GM23338 (cell line): ENCODE data around the gene HGD.

Source experiments
- EZH2 ChIP-seq: fragments of 200-600 bp; sonication (generic); IDR thresholded peaks from one replicate; pipeline ENCODE4 v1.8.0; 2017; ENCODE audit warnings: antibody characterized with exemption, mild to moderate bottlenecking, low read depth; ENCODE audit not compliant: unreplicated experiment
- JUNB ChIP-seq: IDR thresholded peaks from one replicate; pipeline ENCODE4 v1.6.1; 2016; ENCODE audit warnings: antibody characterized with exemption; ENCODE audit not compliant: unreplicated experiment
- POLR2AphosphoS5 ChIP-seq: IDR thresholded peaks from 2 replicates; pipeline ENCODE4 v1.6.1; 2016; ENCODE audit warnings: antibody characterized with exemption, low read depth
- ZNF331 ChIP-seq: fragments of 250-450 bp; sonication (Bioruptor Pico); IDR thresholded peaks from 2 replicates; pipeline ENCODE4 v1.5.0; 2020; ENCODE audit warnings: low read depth, mild to moderate bottlenecking, moderate library complexity
- TF ChIP-seq, protein P1 (sequence below), 2 experiments: fragments of 200-600 bp in 1 of 2; sonication (generic) in 1 of 2; conservative IDR thresholded peaks; 2 replicates each; pipeline versions ENCODE4 v1.5.1 to v1.6.1; 2016 to 2017; ENCODE audit warnings: antibody characterized with exemption in 2 of 2, low read depth in 2 of 2, mild to moderate bottlenecking in 2 of 2, moderate library complexity in 1 of 2
- TF ChIP-seq, protein P2 (sequence below): IDR thresholded peaks from one replicate; pipeline ENCODE4 v1.6.1; 2018; ENCODE audit warnings: antibody characterized with exemption; ENCODE audit not compliant: unreplicated experiment
- TF ChIP-seq, protein P3 (sequence below): fragments of 250-450 bp; sonication (Bioruptor Pico); IDR thresholded peaks from 2 replicates; pipeline ENCODE4 v1.5.0; 2020; ENCODE audit warnings: mild to moderate bottlenecking, moderate library complexity

DNA sequence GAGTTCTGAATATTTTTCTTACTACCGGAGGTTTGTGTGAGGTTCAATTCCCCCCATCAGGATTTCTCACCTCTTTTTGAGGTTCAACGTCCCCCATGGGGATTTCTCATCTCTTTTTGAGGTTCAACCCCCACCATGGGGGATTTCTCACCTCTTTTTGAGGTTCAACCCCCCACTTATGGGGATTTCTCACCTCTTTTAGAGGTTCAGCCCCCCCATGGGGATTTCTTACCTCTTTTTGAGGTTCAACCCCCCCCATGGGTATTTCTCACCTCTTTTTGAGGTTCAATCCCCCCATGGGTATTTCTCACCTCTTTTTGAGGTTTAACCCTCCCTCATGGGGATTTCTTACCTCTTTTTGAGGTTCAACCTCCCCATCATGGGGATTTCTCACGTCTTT lies 59.6 kb downstream of the HGD start:
- TF ChIP-seq ZNF331 (CRISPR knock-in tag) (no peak), JUNB (no peak), EZH2 (no peak), POLR2AphosphoS5 (no peak)
- TF ChIP-seq, protein P1, sequence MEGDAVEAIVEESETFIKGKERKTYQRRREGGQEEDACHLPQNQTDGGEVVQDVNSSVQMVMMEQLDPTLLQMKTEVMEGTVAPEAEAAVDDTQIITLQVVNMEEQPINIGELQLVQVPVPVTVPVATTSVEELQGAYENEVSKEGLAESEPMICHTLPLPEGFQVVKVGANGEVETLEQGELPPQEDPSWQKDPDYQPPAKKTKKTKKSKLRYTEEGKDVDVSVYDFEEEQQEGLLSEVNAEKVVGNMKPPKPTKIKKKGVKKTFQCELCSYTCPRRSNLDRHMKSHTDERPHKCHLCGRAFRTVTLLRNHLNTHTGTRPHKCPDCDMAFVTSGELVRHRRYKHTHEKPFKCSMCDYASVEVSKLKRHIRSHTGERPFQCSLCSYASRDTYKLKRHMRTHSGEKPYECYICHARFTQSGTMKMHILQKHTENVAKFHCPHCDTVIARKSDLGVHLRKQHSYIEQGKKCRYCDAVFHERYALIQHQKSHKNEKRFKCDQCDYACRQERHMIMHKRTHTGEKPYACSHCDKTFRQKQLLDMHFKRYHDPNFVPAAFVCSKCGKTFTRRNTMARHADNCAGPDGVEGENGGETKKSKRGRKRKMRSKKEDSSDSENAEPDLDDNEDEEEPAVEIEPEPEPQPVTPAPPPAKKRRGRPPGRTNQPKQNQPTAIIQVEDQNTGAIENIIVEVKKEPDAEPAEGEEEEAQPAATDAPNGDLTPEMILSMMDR (conservative IDR thresholded peaks at IDR 0.05; ENCODE audit: low read depth in 2 of 2): no peak
- TF ChIP-seq, protein P2, sequence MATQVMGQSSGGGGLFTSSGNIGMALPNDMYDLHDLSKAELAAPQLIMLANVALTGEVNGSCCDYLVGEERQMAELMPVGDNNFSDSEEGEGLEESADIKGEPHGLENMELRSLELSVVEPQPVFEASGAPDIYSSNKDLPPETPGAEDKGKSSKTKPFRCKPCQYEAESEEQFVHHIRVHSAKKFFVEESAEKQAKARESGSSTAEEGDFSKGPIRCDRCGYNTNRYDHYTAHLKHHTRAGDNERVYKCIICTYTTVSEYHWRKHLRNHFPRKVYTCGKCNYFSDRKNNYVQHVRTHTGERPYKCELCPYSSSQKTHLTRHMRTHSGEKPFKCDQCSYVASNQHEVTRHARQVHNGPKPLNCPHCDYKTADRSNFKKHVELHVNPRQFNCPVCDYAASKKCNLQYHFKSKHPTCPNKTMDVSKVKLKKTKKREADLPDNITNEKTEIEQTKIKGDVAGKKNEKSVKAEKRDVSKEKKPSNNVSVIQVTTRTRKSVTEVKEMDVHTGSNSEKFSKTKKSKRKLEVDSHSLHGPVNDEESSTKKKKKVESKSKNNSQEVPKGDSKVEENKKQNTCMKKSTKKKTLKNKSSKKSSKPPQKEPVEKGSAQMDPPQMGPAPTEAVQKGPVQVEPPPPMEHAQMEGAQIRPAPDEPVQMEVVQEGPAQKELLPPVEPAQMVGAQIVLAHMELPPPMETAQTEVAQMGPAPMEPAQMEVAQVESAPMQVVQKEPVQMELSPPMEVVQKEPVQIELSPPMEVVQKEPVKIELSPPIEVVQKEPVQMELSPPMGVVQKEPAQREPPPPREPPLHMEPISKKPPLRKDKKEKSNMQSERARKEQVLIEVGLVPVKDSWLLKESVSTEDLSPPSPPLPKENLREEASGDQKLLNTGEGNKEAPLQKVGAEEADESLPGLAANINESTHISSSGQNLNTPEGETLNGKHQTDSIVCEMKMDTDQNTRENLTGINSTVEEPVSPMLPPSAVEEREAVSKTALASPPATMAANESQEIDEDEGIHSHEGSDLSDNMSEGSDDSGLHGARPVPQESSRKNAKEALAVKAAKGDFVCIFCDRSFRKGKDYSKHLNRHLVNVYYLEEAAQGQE: no peak
- TF ChIP-seq, protein P3, sequence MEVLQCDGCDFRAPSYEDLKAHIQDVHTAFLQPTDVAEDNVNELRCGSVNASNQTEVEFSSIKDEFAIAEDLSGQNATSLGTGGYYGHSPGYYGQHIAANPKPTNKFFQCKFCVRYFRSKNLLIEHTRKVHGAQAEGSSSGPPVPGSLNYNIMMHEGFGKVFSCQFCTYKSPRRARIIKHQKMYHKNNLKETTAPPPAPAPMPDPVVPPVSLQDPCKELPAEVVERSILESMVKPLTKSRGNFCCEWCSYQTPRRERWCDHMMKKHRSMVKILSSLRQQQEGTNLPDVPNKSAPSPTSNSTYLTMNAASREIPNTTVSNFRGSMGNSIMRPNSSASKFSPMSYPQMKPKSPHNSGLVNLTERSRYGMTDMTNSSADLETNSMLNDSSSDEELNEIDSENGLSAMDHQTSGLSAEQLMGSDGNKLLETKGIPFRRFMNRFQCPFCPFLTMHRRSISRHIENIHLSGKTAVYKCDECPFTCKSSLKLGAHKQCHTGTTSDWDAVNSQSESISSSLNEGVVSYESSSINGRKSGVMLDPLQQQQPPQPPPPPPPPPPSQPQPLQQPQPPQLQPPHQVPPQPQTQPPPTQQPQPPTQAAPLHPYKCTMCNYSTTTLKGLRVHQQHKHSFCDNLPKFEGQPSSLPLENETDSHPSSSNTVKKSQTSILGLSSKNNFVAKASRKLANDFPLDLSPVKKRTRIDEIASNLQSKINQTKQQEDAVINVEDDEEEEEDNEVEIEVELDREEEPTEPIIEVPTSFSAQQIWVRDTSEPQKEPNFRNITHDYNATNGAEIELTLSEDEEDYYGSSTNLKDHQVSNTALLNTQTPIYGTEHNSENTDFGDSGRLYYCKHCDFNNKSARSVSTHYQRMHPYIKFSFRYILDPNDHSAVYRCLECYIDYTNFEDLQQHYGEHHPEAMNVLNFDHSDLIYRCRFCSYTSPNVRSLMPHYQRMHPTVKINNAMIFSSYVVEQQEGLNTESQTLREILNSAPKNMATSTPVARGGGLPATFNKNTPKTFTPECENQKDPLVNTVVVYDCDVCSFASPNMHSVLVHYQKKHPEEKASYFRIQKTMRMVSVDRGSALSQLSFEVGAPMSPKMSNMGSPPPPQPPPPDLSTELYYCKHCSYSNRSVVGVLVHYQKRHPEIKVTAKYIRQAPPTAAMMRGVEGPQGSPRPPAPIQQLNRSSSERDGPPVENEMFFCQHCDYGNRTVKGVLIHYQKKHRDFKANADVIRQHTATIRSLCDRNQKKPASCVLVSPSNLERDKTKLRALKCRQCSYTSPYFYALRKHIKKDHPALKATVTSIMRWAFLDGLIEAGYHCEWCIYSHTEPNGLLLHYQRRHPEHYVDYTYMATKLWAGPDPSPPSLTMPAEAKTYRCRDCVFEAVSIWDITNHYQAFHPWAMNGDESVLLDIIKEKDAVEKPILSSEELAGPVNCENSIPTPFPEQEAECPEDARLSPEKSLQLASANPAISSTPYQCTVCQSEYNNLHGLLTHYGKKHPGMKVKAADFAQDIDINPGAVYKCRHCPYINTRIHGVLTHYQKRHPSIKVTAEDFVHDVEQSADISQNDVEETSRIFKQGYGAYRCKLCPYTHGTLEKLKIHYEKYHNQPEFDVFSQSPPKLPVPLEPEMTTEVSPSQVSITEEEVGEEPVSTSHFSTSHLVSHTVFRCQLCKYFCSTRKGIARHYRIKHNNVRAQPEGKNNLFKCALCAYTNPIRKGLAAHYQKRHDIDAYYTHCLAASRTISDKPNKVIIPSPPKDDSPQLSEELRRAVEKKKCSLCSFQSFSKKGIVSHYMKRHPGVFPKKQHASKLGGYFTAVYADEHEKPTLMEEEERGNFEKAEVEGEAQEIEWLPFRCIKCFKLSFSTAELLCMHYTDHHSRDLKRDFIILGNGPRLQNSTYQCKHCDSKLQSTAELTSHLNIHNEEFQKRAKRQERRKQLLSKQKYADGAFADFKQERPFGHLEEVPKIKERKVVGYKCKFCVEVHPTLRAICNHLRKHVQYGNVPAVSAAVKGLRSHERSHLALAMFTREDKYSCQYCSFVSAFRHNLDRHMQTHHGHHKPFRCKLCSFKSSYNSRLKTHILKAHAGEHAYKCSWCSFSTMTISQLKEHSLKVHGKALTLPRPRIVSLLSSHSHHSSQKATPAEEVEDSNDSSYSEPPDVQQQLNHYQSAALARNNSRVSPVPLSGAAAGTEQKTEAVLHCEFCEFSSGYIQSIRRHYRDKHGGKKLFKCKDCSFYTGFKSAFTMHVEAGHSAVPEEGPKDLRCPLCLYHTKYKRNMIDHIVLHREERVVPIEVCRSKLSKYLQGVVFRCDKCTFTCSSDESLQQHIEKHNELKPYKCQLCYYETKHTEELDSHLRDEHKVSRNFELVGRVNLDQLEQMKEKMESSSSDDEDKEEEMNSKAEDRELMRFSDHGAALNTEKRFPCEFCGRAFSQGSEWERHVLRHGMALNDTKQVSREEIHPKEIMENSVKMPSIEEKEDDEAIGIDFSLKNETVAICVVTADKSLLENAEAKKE (CRISPR knock-in tag): no peak
